ENCODE measurements around the gene KLF11. TPM values are rescaled to one million over a fixed set of nuclear protein-coding genes. Genes with fewer than 3 reads are reported as not detected.

The KLF11 gene
- total and polyA plus RNA-seq, 9 of the 15 experiments (the other 6 are each of a cell fraction or from before 2014, with no cell fraction given), result 2.1 to 13.4 (median 6.5) TPM

- Histone ChIP-seq H3K27me3 (ENCODE audit: control insufficient read depth in 2 of 2, insufficient read depth in 2 of 2, low read length in 2 of 2) (peaks cover 8 to 22% of the 10 kb centered on the region in 2 experiments; a peak in 3 of 5 replicates), H3K4me2 (ENCODE audit: insufficient read depth, low read length) (no peak overlapping the region), H3K36me3 (ENCODE audit: control insufficient read depth, insufficient read depth, low read length) (no peaks in the 10 kb centered on the region), H2AFZ (ENCODE audit: low read depth, low read length) (no peak overlapping the region), H3K4me3 (no peak overlapping the region), H4K20me1 (replicated peaks; ENCODE audit: control insufficient read depth, insufficient read depth, low read length) (no peaks in the 10 kb centered on the region), H3K9me3 (replicated peaks; ENCODE audit: control insufficient read depth, insufficient read depth, low read depth, low read length) (no peaks in the 10 kb centered on the region), H3K9me1 (ENCODE audit: control insufficient read depth, insufficient read depth, low read length) (no peaks in the 10 kb centered on the region), H3K9ac (ENCODE audit: insufficient read depth in 1 of 2, low read depth in 2 of 2, low read length in 2 of 2) (0 out of 4 replicates have a peak overlapping the region, but pooled peaks of 1 of the 2 experiments have one; percentile 60), H3K27ac (ENCODE audit: extremely low read depth, low read depth, low read length) (no peak overlapping the region), H3K79me2 (ENCODE audit: control insufficient read depth, insufficient read depth, low read length) (no peaks in the 10 kb centered on the region), H3K4me1 (replicated peaks in 1 of 2; ENCODE audit: control insufficient read depth in 2 of 2, insufficient read depth in 2 of 2, low read length in 2 of 2) (peaks cover 2 to 14% of the 10 kb centered on the region in 2 experiments; a peak in 3 of 5 replicates)
- CTCF ChIA-PET (ENCODE audit: low intra/inter-chr PET ratio), result interaction anchor here (0.6 kb wide), 1 partner anchor 16 kb away, joined by 4 read pairs; no protein-coding TSS in a partner anchor
- no peak for TF ChIP-seq ZNF140 (CRISPR knock-in tag; IDR thresholded peaks at IDR 0.05)
- TF ChIP-seq ZBTB5 (IDR thresholded peaks at IDR 0.05), result 0 out of 2 replicates have a peak, but pooled peaks have one; percentile 29
- TF ChIP-seq ZBTB7A (IDR thresholded peaks at IDR 0.05; ENCODE audit: borderline replicate concordance, control insufficient read depth, low read depth, low read length), result no peak
- 0 out of 4 replicates have a peak, but pooled peaks of 1 of the 2 experiments have one; percentile 12 for TF ChIP-seq NRF1 (conservative IDR thresholded peaks at IDR 0.05 in 1 of 2, IDR thresholded peaks at IDR 0.05 in 1 of 2)
- no peak for TF ChIP-seq ZNF280B (CRISPR knock-in tag; IDR thresholded peaks at IDR 0.05)
- TF ChIP-seq HINFP (tag; conservative IDR thresholded peaks at IDR 0.05; ENCODE audit: low read depth), result peak; percentile 80
- TF ChIP-seq CLOCK (CRISPR knock-in tag; IDR thresholded peaks at IDR 0.05; ENCODE audit: borderline replicate concordance), result no peak
- no peak for TF ChIP-seq SRSF9 (IDR thresholded peaks at IDR 0.05; ENCODE audit: borderline replicate concordance, low read depth, low read length)
- in situ Hi-C loops (cut with MboI) (no loop called here), intact Hi-C loops (cut with micrococcal nuclease) (loop anchor here (1.0 kb wide), 1 partner anchor 24 kb away; no protein-coding TSS in a partner anchor)
- 55% methylated on average over 10 of the region's 10 CpGs for WGBS (ENCODE audit: insufficient coverage, low coverage, missing lambda C conversion rate)
- ATAC-seq, result peak; percentile 27; the same call in 2 of the 3 replicates
- DNase-seq (ENCODE audit: extremely low read depth in 1 of 4, low spot score in 3 of 4), result no peak
- FAIRE-seq, result no peak
- POLR2A ChIA-PET, result interaction anchor here (0.6 to 1.6 kb wide), 6 partner anchors 9 to 951 kb away, joined by 3 to 5 read pairs (median 3); no protein-coding TSS in a partner anchor
- no TSS peak for BruUV-seq (replicated peaks)
These were observed 53.3 kb downstream of the KLF11 start for GRCh38 chr2:10096641-10097040.
